HG02870 (cell line): ENCODE data around the gene GABRG3.

Experiments
- ATAC-seq: cut with Tn5 transposase; IDR thresholded peaks from one replicate; pipeline ENCODE4 v1.9.1; 2021; ENCODE audit warnings: mild to moderate bottlenecking, moderate library complexity; ENCODE audit not compliant: unreplicated experiment

GABRG3 gene

DNA sequence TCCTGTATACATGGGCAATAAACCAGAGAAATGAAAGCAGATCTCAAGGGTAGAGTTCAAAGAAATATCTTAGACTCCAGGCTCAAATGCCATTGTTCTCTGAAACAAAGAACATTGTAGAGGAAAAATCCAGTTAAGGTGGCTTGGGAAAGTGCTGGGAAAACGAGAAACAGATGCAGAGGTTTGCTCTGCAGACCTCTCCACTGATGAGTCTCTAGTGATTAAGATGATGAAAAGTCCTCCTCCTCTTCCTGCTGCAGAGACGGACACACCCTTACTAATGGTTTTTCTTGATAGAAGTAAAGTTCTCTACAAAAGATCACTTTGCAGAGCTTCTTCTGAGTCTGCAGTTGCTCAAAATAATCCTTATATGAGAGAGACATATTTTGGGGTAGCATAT lies 264.7 kb downstream of the GABRG3 start:
- ATAC-seq: no peak

DNA sequence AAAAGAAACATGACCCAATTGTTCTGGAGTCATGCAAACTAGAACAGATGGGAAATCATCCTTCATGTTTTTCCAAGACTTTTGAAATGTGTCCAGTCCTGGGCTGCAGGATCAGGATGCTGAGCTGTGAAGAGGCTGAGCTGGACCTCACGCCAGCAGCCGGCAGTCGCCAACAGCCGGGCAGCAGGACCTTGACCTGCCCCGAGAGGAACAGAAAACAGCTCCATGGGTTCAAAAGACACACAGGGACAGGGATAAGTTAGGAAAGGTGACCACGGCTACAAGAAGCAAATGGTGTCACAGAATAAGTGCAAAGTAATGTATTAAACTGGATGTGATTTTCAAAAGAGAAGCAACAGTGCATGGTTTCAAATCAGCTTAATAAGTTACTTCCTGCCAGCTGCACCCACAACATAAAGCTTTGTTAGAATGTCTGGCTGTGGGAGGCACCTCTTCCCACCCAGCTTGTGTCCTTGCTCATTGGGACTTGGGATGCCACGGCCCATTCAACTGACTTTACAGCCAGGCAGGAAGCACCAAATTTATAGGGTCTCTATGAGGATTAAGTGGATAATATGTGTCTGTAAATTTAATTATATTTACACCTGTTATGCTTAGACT lies 266.4 kb downstream of the GABRG3 start:
- no peak for ATAC-seq

DNA sequence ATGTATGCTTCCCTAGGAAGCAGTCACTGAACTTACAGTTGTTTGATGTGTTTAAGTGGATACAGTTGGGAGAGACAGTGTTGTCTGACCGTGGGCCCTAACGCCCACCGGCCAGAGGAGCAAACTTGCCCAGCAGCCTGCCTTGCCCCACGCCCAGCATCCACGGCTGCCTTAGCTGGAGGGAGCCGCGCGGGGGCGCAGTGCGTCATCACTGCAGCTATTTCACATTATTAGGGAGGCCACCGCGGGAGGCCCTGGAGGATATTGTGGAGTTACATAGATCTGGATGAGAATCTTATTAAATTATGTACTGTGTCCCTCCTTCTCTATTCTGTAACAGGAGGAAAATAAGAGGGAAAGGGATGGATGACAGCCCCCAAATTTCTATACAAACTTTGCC lies 267.2 kb downstream of the GABRG3 start:
- no peak for ATAC-seq

DNA sequence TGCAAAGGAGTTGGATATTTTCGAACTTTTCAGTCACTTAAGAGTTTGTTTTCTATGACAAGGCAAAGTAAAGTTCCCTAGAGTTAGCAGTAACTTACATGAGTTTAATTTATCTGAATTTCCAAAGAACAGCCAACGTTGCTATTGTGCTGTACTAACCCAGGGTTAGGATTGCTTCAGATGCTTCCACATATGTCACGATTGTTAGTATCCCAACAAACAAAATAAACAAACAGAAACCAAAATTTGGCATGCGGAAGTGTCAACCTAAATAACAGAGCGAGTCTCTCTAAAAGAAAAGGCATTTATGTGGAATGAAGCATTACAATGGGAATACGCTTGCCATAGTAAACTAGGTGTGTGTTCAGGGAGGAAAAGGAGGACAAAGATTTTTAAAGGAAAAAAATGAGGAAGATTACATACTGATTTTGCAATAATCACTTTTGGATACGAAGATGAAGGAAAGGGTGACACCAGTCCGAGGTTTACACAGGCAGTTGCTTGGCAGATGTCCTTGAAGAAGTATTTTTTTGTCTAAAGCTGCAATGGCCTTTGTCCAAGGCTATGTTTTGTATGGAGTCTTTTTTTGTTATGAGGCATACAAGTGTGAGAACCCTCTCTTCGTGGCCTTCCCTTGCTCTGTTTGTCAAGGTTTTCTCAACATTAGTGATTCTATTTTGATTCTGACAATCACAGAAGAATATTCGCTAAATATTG lies 267.9 kb downstream of the GABRG3 start:
- ATAC-seq: no peak

GRCh38 chr15:27241943-27242342 lies 271.0 kb downstream of the GABRG3 start:
- no peak for ATAC-seq

DNA sequence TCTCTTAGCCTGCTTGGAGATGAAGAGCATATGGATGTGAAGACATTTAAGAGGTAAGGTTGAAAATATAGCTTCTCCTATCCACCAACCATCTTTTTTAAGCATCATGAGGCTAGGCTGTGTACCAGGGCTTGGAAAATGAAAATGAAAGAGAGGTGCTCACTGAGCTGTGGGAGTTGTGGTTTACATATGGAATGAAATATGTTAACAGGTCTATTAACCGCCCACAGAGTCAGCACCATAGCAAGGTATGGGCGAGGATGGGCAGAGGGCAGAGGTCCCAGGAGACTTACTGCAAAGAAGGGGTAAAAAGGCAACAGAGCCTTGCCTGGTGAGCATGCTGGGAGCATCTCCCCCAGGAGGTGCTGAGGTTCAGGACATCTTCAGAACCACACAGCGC lies 273.1 kb downstream of the GABRG3 start:
- ATAC-seq: no peak

DNA sequence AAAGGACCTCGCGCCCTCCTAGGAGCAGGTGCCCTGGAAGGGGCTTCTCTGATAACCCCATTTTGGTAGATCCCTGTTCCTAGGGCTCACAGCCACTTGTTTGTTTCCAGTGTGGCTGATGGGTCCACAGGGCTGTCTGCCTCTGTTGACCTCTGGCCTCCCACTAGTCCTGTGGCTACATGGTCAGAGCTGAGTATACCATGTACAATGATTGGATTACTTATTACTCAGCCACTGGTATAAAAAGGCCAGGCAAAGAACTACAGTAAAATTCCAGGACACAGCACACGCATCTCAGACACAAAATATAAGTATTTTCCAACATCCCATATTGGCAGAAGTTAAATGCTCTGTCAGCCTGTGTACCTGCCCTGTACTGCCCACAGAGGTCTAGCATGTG lies 277.3 kb downstream of the GABRG3 start:
- no peak for ATAC-seq

DNA sequence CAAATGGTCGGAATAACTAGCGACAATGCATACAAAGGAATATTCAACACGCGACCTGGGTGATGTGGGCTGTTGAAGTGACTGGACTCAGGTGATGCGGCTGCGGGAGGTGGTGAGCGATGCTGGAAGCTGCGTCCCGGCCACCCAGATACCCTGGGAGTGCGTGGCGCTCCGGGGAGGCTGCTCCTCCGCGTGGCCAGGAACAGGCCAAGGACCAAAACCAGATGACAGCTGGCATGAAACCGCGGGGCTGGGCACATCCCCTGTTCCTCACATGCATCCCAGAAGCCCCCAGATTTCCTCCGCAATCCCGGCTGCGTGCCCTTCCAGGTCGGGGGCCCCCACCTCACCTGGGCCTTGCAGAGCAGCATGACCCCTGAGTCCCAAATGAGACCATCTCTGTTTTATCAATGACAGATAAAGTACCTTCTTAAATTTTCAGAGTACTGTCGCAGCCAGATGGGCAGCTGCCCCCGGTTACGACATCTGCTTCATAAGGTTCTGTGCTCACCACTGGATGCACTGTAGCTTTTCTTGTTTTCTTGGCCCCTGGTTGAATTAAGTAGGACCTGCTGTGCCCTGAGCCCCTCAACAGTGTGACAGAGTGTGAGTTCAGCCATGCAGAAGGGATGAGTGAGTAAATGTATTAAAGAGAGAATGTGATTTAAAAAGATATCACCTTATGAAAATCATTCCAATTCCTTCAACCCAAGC lies 278.2 kb downstream of the GABRG3 start:
- no peak for ATAC-seq

DNA sequence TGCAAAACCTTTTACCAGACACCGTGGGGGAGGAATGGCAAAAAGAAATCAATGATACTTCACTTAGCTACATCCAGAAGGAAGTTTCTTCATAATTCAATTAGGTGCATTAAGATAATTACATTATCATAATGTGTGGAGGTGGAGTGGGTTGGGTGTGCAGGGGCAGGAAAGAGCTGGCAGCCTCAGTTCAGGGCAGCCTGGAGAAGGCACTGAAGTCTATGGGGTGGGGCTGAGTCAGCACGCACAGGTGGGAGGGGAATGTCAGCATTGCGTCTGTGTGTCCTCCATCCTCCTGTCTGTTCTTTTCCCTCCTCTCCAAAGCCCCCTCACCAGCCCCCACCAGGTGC lies 278.8 kb downstream of the GABRG3 start:
- ATAC-seq: no peak

- no peak for ATAC-seq
Measured at GRCh38 chr15:27250223-27250622, 279.2 kb downstream of the GABRG3 start.

DNA sequence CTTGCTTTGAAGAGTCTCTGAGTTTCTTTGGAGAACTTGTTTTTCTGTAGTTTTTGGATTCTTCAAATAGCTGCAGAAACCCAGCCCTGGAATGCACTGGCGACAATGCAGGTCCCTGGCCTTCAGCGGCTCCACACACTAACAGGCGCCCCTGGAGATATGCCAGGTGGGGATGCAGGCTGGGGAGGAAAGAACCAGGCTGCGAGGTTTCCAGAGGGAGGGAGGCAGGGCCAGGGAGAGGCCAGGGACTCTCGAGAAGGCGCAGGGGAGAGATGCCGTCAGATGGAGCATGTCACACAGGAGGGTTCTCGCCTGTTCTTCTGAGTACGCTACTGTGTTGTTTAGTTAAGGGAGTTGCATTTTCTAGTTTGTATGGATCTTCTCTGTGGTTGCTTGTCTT lies 283.1 kb downstream of the GABRG3 start:
- no peak for ATAC-seq

GRCh38 chr15:27254801-27255200 lies 283.8 kb downstream of the GABRG3 start:
- no peak for ATAC-seq

- ATAC-seq: no peak
Measured at GRCh38 chr15:27256446-27256845, 285.5 kb downstream of the GABRG3 start.

DNA sequence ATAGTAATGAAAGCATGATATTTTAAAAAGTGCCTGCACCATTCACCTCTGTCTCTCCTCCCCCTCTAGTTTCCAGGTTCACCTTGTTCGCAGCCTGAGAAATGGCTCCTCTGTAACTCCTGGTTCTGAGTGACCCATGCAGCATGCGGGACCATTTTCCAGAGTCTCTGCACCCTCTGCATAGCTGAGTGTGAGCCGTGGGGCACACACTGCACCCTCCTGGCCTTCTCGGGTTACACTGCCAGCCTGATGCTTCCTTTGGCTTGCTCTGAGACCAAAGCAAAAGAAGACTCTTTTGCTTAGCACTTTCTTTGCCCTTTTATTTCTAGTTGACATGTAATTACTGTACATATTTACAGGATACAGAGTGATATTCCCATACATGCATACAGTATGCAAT lies 287.3 kb downstream of the GABRG3 start:
- ATAC-seq: no peak

GRCh38 chr15:27260523-27260922 lies 289.5 kb downstream of the GABRG3 start:
- no peak for ATAC-seq

- ATAC-seq: no peak
Measured at GRCh38 chr15:27268923-27269322, 297.9 kb downstream of the GABRG3 start.

- no peak for ATAC-seq
Measured at GRCh38 chr15:27271258-27271657, 300.3 kb downstream of the GABRG3 start.

DNA sequence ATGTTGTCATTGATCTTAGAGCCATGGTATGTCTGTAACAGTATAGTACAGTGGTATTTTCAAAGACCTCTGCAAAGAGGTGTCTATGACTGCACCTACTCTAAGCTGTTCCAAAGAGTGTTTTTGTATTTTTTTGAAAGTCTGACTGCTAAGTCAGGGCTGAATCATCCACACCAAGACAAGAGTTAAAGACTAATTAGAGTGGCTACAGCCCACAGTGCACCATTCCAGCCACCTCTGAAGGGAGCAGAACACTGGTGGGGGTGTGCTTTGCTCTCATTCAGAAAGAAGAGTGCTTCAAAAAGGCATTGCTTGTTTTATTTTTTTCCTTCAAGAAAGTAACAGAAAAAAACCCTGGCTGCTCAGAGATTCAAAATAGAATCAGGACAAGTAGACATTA lies 301.4 kb downstream of the GABRG3 start:
- ATAC-seq: no peak

DNA sequence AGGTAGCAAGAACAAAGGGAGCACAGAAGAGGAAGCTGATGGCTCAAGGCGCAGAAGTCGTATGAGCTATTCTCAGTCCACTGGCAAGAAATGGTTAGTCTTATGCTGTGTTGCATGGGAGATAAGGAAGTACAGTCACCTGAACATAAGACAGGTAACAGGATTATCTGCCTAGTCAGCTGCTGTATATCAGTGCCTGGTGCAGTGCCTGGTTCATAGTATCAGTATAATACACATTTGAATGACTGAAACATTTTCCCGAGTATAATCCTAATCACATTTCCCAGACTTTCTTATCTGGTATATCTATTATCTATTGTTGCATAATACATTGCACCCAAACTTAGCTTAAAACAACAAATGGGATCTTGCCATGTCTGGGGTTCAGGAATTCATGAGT lies 302.5 kb downstream of the GABRG3 start:
- ATAC-seq: no peak

DNA sequence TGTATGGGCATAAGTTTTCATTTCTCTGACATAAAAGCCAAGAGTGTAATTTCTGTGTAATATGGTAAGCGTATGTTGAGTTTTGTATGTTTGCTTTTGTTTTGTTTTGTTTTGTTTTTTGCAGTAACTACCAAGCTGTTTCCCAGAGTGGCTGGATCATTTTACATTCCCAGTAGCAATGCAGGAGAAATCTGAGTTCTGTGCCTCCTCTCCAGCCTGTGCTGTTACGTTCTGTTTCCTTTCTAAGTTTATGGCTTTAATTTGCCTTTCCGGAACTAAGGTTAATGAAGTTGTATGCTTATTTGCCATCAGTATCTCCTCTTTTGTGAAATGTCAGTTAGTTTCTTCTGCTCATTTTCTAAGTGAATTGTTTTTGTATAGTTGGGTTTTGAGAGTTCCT lies 307.8 kb downstream of the GABRG3 start:
- no peak for ATAC-seq

- no peak for ATAC-seq
Measured at GRCh38 chr15:27292641-27293040, 321.7 kb downstream of the GABRG3 start.

GRCh38 chr15:27293607-27294006 lies 322.6 kb downstream of the GABRG3 start:
- no peak for ATAC-seq
